Raji (cell line): ENCODE results near the gene NUMB.
A peak's percentile ranks its signal among the peaks of the same experiment; 100 is the strongest.

Experiments
- POLR2A ChIP-seq: IDR thresholded peaks from 2 replicates; pipeline ENCODE4 v1.6.1; 2011; ENCODE audit warnings: low read depth, low read length, control low read depth; ENCODE audit not compliant: insufficient read depth

NUMB gene

DNA sequence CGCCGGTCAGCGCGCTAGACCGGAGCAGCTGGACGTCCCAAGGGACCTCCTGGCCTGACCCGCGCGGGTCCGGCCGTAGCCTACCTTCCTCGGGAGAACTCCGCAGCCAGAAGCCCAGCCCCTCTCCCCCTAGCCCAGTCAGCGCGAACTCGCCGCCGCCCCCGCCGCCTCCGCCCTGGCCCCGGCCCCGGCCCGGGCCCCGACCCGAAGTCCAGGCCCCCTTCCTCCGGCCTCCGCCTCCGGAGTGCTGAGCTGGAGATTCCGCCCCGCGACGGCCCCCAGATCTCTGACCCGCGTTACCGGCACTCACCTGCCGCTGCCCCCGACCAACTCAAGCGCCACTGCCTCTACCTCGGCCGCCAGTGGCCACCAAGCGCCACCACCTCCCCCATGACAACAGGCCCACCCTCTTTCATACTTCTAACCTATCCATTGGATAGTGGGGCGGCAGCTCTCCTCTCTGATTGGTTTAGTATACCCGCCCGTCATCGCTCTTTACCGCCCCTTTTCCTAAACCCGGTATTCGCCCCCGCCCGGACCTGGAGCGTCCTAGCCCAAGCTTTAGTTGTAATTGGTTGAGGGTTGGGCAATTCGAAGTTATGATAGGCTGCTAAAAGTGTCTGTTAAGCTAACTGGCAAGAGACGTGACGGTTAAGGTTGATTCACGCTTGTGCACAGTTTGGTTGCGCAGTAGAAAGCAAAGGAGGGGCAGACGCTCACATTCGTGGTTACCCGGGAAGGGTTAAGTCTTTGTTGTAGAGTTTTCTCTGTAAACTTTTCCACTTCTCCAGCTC lies at the start of gene NUMB:
TSS of gene NUMB (minus strand) at position 364 of the 794 bp plus-strand sequence. CDS start 102,795 bp downstream, outside the sequence.
- TF ChIP-seq POLR2A, result peak; percentile 76

DNA sequence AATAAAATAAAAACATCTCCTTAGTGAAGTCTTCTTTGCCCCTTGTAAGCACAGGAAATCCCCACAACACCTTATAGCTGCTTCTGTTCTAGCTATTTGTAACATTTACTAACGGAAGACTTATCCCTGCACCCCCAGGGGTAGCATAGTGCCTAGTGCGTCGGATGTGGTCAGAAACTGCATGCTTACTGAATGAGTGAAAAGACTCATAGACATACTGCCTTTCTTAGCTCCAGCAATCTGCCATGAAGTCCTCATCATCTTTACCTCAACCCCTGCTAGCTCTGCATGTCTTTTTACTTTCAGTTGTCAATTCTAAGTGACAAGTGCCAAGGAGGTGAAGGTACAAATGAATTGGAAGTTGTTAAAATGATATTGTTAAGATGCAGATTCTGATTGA lies 45.3 kb upstream of the NUMB start:
- TF ChIP-seq POLR2A, result no peak

DNA sequence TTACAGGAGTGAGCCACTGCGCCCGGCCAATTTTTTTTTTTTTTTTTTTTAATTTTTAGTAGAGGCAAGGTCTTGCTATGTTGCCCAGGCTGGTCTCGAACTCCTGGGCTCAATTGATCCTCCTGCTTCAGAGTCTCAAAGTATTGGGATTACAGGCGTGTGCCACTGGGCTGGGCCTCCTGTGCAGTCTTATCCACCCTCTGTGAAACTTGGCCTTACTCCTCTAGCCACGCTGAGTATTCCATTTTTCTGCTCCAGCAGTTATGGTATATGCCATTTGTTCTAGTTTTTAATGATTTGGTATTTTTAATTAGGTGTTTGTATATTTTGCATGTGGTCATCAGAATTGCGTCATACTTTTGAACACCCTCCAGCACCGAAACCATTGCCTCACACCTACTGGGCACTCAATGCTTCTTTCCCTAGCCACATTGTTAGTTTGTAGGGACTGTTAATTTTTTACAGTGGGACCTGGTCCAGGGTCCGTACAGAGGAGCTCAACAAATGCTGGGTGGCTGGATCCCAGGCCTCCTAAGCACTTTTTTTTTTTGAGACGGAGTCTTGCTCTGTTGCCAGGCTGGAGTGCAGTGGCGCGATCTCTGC lies 43.8 kb upstream of the NUMB start:
- no peak for TF ChIP-seq POLR2A

DNA sequence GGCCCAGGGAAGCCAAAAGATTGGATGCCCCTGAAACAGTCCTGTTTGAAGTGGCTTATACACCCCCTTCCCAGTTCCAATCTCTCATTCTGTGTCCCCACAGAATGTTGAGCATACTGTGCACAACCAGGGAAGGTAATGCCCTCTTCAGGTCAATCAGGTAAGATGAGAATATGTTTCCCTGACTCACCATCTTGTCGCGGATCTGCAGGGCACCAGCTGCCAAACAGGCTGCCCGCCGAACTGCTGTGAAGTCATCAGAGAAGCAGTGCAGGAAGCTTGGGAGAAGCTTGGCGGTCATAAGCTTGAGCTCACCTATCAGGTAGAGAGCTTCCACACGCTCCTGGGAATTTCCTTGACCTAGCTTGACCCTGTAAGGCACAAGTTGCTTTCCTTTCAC lies 42.0 kb upstream of the NUMB start:
- TF ChIP-seq POLR2A, result no peak

GRCh38 chr14:73494593-73494992 lies 36.2 kb upstream of the NUMB start:
- no peak for TF ChIP-seq POLR2A

DNA sequence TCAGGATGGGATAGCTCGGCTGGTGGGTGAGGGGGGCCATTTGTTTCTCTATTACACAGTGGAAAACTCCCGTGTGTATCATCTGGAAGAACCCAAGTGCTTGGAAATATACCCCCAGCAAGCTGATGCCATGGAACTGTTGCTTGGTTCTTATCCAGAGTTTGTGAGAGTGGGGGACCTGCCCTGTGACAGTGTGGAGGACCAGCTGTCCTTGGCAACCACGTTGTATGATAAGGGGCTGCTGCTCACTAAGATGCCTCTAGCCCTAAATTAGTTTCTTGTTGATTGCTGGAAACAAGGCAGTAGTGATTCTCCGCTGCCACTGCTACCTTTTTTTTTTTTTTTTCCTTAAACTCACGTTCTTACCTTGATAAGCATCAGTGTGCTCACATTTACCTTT lies 34.3 kb upstream of the NUMB start:
- no peak for TF ChIP-seq POLR2A

DNA sequence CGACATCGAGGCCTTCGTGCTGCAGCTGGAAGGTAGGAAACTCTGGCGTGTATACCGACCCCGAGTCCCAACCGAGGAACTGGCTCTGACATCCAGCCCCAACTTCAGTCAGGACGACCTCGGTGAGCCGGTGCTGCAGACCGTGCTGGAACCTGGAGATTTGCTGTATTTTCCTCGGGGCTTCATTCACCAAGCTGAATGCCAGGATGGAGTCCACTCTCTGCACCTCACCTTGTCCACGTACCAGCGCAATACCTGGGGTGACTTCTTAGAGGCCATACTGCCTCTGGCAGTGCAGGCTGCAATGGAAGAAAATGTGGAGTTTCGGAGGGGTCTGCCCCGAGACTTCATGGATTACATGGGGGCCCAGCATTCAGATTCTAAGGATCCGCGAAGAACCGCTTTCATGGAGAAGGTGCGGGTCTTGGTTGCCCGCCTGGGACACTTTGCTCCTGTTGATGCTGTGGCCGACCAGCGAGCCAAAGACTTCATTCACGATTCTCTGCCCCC lies 33.8 kb upstream of the NUMB start:
- TF ChIP-seq POLR2A, result no peak

DNA sequence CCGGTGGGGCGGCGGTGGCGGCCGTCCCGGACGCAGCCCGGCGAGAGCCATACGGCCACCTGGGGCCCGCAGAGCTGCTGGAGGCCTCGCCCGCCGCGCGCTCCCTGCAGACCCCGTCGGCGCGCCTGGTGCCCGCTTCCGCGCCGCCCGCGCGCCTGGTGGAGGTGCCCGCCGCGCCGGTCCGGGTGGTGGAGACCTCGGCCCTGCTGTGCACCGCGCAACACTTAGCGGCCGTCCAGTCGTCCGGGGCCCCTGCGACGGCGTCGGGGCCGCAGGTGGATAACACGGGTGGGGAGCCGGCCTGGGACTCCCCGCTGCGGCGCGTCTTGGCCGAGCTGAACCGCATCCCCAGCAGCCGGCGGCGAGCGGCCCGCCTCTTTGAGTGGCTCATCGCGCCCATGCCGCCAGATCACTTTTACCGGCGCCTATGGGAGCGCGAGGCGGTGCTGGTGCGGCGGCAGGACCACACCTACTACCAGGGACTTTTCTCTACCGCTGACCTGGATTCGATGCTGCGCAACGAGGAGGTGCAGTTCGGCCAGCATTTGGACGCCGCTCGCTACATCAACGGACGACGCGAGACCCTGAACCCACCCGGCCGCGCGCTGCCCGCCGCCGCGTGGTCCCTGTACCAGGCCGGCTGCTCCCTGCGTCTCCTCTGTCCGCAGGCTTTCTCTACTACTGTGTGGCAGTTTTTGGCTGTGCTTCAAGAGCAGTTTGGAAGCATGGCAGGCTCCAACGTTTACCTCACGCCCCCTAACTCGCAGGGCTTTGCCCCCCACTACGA lies 33.1 kb upstream of the NUMB start:
- TF ChIP-seq POLR2A, result no peak

DNA sequence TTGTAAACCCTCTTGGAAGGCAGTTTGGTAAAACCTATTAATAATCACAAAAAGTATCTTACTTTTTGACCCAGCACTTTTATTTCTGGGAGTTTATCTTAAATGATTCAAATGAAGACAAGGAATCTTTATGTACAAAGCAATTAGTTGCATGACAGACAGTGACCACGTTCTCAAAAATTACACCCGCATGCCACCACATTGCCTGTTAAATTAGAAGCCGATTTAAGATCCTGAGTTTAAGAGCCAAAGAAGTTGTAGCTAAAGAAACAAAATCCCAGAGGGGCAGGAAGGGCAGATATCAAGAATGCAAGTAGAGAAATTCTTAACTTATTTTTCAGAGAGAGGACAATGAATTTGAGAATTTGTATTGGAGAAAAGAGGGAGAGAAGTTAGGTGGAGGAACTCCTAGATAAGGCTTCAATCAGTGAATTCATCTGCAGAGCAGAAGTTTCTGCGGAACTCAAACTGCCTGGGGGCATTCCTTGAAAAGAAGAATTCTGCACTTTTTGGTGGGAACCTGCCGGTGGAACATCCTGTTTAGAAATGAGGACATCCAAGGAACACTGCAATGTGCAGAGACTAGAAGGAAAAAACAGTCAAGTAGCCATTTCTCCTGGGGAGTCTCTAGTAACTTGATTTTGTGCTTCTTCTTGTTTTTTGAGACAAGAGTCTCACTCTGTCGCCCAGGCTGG lies 31.3 kb upstream of the NUMB start:
- no peak for TF ChIP-seq POLR2A

- TF ChIP-seq POLR2A, result no peak
Measured at GRCh38 chr14:73478684-73479083, 20.3 kb upstream of the NUMB start.

DNA sequence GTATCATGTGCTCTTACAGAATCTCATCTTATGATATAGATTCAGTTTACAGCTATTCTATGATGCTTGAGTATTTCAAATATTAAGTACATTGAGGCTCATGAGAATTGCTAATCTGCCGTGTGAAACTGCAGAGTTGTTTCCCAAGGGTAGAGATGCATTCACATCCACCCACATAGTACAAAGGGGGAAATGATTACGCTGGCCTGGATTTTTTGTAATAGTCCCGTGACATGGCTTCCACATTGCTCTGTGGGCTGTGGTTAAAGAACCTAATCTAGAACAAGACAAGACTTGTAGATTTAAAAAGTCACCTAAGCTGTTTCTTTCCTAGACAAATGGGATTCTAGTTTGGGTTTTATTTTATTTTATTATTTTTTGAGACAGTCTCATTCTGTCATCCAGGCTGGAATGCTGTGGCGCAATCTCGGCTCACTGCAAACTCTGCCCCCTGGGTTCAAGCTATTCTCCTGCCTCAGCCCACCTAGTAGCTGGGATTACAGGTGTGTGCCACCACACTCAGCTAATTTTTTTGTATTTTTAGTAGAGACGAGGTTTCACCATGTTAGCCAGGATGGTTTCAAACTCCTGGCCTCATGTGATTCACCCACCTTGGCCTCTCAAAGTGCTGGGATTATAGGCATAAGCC lies 19.4 kb upstream of the NUMB start:
- no peak for TF ChIP-seq POLR2A

DNA sequence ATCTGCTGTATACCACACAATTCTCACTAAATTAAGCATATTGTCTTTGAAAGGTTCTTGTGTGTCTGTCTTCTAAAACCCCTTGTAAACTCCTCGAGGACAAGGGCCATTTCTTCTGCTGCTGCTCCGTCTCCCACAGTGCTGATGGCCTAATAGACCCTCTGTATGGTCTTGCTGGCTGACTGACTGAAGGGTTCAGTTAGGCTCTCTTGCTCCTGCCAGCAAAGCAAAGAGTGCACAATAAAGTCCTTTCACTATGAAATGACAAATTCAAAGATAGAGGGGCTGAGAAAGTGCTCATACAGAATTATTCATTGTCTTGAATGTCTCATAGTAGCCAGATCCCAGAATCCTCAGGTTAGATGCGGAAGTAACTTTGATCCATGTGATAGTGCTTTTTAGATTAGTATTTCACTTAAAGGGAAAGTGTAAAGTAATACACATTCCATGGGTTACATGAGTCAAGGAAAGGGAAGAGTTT lies 18.1 kb upstream of the NUMB start:
- no peak for TF ChIP-seq POLR2A

DNA sequence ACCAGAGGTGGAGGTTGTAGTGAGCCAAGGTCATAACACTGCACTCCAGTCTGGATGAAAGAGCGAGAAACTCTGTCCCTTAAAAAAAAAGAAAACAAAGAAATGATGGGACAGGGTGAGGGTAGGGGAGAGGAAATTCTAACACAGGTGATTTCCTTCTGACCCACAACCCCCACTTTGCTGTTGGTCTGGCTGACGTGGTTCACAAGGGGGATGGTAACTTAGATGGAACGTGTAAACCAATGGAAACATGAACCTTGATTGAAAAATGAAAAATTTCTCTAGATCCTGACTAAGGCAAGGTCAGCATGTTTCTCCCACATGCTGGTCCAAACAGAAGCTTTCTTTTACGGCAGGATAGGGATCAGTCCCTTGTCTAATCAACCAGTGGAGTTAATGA lies 16.6 kb upstream of the NUMB start:
- TF ChIP-seq POLR2A, result no peak
